ENCODE results near the gene WWOX.
"Not testable (repeated sequence)": the region's sequence is repeated elsewhere in the genome, so short reads cannot be mapped to it uniquely, and the experiment has no call there.

The WWOX gene

DNA sequence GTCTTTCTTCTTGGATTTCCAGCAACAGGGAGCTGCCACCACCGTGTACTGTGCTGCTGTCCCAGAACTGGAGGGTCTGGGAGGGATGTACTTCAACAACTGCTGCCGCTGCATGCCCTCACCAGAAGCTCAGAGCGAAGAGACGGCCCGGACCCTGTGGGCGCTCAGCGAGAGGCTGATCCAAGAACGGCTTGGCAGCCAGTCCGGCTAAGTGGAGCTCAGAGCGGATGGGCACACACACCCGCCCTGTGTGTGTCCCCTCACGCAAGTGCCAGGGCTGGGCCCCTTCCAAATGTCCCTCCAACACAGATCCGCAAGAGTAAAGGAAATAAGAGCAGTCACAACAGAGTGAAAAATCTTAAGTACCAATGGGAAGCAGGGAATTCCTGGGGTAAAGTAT, 1112.1 kb downstream of the WWOX start:
- no peak for DNase-seq

GRCh38 chr16:79212114-79212791, 1112.8 kb downstream of the WWOX start:
- no peak for DNase-seq

DNA sequence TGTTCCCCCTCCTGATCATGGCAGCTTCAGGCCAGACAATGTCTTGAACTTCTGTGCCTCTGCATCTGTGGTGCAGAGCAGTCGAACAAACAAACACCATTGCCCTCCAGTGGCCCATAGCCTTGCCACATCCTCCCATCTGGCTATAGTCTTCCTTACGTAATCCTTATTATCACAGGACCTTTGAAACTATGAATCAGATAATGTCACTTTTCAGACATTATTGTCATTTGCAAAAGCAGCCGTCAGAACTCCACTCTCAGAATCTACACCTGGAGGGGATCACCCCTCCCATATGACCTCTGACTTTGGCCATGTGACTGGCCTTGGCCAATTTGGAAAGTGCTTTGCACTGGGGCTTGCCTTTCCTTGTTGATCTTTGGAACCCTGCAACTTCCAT, 1113.8 kb downstream of the WWOX start:
- DNase-seq = no peak

DNA sequence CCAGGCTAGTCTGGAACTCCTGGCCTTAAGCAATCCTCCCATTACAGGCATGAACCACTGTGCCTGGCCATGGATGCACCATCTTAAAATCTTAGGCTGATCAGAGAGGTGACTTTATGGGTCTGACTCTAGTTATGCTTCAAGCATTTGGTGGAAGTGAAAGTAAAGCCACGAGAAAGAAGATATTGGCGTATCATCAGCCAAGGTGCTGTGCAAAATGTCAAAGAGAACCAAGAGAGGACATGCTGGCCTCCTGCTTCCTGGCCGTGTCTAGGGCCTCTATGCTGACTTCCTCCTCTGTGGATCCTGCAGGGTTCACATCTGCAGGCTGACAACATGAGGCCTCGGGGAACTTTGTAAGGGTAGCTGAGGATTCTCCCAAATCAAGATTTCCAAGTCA, 1115.8 kb downstream of the WWOX start:
- DNase-seq = no peak

DNA sequence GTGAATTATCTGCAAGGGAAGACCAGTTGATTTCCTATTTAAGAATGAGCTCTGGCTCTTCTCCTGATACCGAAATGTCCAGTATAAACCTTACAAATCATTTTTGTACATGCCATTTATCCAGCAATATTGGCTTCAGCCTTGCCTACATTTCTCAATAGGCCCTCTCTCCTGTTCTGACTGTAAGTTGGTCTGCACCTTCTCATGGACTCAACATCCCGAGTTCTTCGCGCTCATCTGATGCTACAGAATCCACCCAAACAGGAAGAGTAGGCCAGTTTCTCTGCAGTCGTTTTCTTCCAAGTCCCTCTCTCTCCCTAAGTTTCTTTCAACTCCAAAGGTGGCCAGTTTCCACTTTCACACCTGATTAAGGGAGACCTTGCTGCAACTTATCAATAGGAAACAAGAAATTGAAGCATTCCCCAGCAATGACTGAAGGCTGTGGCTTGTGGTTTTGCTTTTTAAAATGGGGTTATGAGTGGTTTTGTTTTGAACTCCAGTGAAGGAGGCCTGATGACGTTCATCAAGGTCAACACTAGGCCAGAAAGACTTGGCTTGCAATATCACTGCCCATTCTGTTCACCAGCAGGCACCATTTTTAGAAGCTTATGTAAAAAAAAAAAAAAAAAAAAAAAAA, 1118.0 kb downstream of the WWOX start:
- DNase-seq = peak; percentile 37

DNA sequence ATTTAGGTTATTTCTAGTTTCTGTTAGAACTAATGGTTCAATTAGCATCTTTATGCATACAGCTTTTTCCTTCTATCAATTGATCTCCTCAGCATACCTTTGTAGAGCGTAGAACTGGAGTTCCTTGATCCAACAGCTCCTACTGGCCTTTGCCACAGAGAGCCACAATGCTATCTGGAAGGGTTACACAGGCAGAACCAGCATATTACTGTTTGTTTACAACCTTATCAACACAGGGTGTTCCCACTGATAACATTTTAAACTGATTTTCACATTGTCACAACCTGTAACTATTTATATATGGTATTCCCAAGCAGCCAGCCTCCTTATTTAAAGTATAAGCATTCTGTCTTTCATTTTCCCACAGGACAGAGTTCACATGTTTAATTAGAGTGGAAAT, 1118.9 kb downstream of the WWOX start:
- DNase-seq = no peak

DNA sequence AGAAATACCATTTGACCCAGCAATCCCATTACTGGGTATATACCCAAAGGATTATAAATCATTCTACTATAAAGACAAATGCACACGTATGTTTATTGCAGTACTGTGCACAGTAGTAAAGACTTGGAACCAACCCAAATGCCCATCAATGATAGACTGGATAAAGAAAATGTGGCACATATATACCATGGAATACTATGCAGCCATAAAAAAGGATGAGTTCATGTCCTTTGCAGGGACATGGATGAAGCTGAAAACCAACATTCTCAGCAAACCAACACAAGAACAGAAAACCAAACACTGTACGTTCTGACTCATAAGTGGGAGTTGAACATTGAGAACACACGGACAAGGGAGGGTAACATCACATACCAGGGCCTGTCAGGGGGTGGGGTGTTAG, 1126.5 kb downstream of the WWOX start:
- DNase-seq = not testable (repeated sequence)

- no peak for DNase-seq
Measured at GRCh38 chr16:79229361-79229760, 1129.9 kb downstream of the WWOX start.

DNA sequence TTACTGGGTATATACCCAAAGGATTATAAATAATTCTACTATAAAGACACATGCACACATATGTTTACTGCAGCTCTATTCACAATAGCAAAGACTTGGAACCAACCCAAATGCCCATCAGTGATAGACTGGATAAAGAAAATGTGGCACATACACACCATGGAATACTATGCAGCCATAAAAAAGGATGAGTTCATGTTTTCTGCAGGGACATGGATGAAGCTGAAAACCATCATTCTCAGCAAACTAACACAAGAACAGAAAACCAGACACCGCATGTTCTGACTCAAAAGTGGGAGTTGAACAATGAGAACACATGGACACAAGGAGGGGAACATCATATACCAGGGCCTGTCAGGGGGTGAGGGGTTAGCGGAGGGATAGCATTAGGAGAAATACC, 1146.2 kb downstream of the WWOX start:
- DNase-seq = not testable (repeated sequence)

DNA sequence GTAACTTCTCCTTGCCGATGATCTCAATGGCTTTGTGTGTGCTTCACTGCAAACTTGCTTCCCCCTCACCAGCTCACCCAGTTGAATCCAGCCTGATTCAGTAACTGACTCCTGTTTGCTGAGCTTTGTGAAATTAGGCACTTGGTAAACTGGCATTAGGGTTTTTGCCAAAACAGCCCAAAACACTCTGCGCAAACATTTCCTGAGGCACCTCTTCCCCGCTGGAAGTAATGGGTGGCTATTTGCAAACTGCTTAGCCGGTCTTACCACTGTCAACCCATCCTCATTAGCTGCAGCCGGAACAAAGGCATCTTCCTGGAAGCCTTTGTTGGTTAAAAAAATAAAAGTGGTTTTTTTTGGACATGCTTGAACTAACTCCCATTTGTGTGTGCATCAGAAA, 1147.9 kb downstream of the WWOX start:
- no peak for DNase-seq

DNA sequence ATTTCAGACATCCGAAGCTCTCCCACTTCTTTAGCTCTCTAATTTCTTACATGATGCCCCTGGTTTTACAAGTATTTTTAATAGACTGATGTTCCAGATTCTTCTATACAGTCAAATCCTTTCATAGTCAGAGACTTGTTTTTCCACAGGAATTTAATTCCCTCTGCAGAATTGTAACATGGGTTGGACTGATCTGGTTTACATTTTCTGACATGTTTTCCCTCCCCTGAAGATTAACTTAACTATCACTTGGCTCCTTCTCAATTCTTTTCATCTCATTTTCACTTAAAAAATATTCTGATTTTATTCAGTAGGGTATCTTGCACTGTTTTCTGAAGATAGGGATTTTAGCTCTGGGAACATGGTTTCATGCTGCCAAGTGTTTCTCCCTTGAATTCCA, 1148.9 kb downstream of the WWOX start:
- DNase-seq = no peak

- DNase-seq = no peak
Measured at GRCh38 chr16:79250502-79251098, 1151.1 kb downstream of the WWOX start.

DNA sequence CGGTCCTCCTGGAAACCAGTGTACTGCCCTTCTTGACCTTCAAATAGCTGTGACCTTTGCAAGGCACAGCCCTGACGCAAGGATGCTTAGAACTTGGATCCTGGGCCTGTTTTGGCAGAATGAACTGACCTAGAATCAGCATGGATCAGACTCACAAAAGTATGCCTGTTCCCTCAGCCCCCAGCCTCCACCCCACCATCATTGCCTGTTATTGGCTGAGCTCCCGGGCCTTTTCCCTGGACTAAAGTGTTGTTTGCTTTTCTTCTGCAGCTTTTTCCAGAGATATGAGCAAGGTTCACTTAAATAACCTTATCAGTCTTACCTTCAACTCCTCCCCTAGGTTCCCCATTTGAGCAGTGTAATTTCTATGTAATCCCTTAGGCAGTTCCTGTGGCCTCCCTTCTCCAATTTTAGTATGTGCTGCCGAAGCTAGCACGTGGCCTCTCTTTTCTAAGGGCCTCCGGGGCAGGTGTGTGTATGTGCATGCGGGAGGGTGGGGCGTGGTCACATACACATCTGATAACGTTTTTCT, 1153.7 kb downstream of the WWOX start:
- DNase-seq = no peak

DNA sequence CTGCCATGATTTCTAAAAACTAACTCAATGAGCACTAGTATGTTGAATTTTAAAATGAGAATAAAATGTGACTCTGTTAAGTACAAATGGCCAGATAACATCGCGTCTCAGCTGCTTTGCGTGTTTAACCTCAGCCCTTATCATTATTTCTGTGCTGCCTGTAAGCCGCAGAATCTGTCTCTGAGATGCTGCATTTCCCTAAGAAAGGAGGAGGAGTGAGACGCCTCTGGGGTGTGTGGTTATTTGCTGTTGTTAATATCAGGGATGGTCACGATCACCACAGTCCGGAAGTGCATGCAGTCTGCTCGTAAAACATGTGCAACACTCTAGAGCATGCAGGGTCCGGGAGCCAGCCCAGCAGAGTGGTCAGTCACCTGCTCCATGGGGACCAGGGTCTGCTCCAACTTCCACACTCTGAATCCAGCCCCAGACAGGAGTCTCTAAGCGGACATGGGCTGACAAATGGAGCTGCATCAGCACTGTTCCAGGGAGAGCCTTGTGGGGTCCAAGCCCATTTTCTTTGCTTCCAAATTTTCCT, 1158.6 kb downstream of the WWOX start:
- peak; percentile 15 for DNase-seq

GRCh38 chr16:79260890-79261289, 1161.4 kb downstream of the WWOX start:
- not testable (repeated sequence) for DNase-seq

DNA sequence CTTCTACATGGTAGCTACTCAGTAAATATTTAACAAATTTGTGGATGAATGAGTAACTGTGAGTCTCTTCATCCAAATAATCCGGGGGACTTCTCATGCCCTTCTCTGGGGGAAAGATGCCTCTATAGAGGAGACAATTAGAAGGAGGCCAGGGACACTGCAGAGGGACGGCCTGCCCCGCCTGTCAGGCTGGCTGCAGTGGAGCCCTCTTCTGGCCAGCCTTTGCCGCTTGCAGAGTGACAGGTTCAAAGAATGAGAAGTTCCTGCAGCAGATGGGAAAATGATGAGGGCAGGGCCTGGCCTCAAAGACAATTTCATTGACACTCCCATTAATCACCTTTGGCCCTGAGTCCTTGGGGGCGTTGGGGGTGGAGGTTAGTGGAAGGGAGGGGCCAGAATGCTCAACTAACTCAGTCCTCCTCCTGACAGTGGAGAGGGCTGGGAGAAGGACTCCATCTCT, 1162.1 kb downstream of the WWOX start:
- DNase-seq = peak; percentile 59

GRCh38 chr16:79261944-79262552, 1162.6 kb downstream of the WWOX start:
- DNase-seq = no peak

All from CD4-positive, alpha-beta T cell treated with Interleukin-10 for 1 hour (primary cell).